OCI-LY1 (cell line): Measurements from ENCODE around the gene TSR1.

Experiments
- CTCF ChIP-seq: fragments of 200-600 bp; sonication (generic), shearing (Covaris generic); IDR thresholded peaks from 2 replicates; pipeline ENCODE4 v1.5.1; 2017; ENCODE audit warnings: mild to moderate bottlenecking, antibody characterized with exemption, low read length, moderate library complexity, mixed read lengths
- EZH2 ChIP-seq: fragments of 200-600 bp; sonication (generic), shearing (Covaris generic); IDR thresholded peaks from 2 replicates; pipeline ENCODE4 v1.8.0; 2017; ENCODE audit warnings: borderline replicate concordance, mixed run types, mild to moderate bottlenecking, antibody characterized with exemption, low read length, moderate library complexity, mixed read lengths

- no peak for TF ChIP-seq CTCF
- TF ChIP-seq EZH2 = no peak
Observed at GRCh38 chr17:2279707-2280106, 56.5 kb downstream of the TSR1 start.
